RWPE2 (cell line): ENCODE data around the gene CCDC149.
A peak's percentile ranks its signal among the peaks of the same experiment; 100 is the strongest.

Experiments
- ATAC-seq: fragments of 200-7000 bp; cut with Tn5 transposase; 3 replicates; pipeline ENCODE4 v1.9.1; 2021; ENCODE audit warnings: low read depth
- DNase-seq: peaks from one replicate; pipeline ENCODE4 v3.0.0-alpha.2; 2020; ENCODE audit warnings: low spot score
- H3K27ac ChIP-seq: fragments of 450-650 bp; 2 replicates; pipeline ENCODE4 v1.5.1; 2017; ENCODE audit warnings: mild to moderate bottlenecking; ENCODE audit not compliant: poor library complexity, severe bottlenecking
- H3K27me3 ChIP-seq: fragments of 250-450 bp; sonication (Bioruptor Pico); 2 replicates; pipeline ENCODE4 v1.5.1; 2021; ENCODE audit warnings: mild to moderate bottlenecking, moderate library complexity; ENCODE audit not compliant: insufficient read depth, poor library complexity, severe bottlenecking
- H3K36me3 ChIP-seq: fragments of 250-450 bp; sonication (Bioruptor Pico); 2 replicates; pipeline ENCODE4 v1.5.1; 2020; ENCODE audit warnings: low read depth, mild to moderate bottlenecking, moderate library complexity
- H3K4me1 ChIP-seq: fragments of 250-450 bp; sonication (Bioruptor Pico); 2 replicates; pipeline ENCODE4 v1.5.1; 2021; ENCODE audit warnings: mild to moderate bottlenecking, moderate library complexity; ENCODE audit not compliant: insufficient read depth, poor library complexity, severe bottlenecking
- H3K4me3 ChIP-seq: fragments of 250-450 bp; sonication (Bioruptor Pico); 2 replicates; pipeline ENCODE4 v1.5.1; 2021; ENCODE audit warnings: mild to moderate bottlenecking, moderate library complexity; ENCODE audit not compliant: severe bottlenecking
- H3K9me3 ChIP-seq: fragments of 250-450 bp; sonication (Bioruptor Pico); 2 replicates; pipeline ENCODE4 v1.5.1; 2021; ENCODE audit warnings: mild to moderate bottlenecking, moderate library complexity; ENCODE audit not compliant: severe bottlenecking
- CTCF ChIP-seq: fragments of 450-650 bp; IDR thresholded peaks from one replicate; pipeline ENCODE4 v1.5.1; 2017; ENCODE audit warnings: mild to moderate bottlenecking, moderate library complexity; ENCODE audit not compliant: poor library complexity, severe bottlenecking

Gene CCDC149

GRCh38 chr4:24795666-24796381, 117.0 kb downstream of the CCDC149 start:
- Histone ChIP-seq H3K27ac (no peak overlapping the region), H3K4me3 (no peak overlapping the region), H3K27me3 (no peaks in the 10 kb centered on the region), H3K9me3 (no peaks in the 10 kb centered on the region), H3K36me3 (no peaks in the 10 kb centered on the region), H3K4me1 (no peaks in the 10 kb centered on the region)
- ATAC-seq (no peak), DNase-seq (no peak)
- no peak for TF ChIP-seq CTCF

- DNase-seq, result no peak
- no peaks in the 10 kb centered on the region for H3K9me3 ChIP-seq
- H3K4me3 ChIP-seq, result no peak within 1 kb of the TSS
- no peak for TF ChIP-seq CTCF
- H3K36me3 ChIP-seq, result no peaks in the 10 kb centered on the region
- H3K27ac ChIP-seq, result no peak within 1 kb of the TSS
- peak; percentile 37; the same call in 2 of the 3 replicates for ATAC-seq
- H3K4me1 ChIP-seq, result no peaks in the 10 kb centered on the region
- no peaks in the 10 kb centered on the region for H3K27me3 ChIP-seq
Observed at GRCh38 chr4:24794916-24795665, 117.8 kb downstream of the CCDC149 start, which contains the start of gene SOD3. Gene SOD3, plus strand, starts transcription at chr4:24795573. Its CDS starts 3,949 bp downstream, at chr4:24799522.

GRCh38 chr4:24794480-24794879, 118.4 kb downstream of the CCDC149 start:
- no peak for ATAC-seq
- Histone ChIP-seq H3K27ac (no peak overlapping the region), H3K27me3 (no peaks in the 10 kb centered on the region), H3K36me3 (no peaks in the 10 kb centered on the region), H3K4me3 (no peak overlapping the region), H3K9me3 (no peaks in the 10 kb centered on the region), H3K4me1 (no peaks in the 10 kb centered on the region)
- no peak for DNase-seq
- no peak for TF ChIP-seq CTCF

- ATAC-seq, result no peak
- Histone ChIP-seq H3K27ac (no peak overlapping the region), H3K9me3 (no peaks in the 10 kb centered on the region), H3K4me3 (no peak overlapping the region), H3K27me3 (no peaks in the 10 kb centered on the region), H3K36me3 (no peaks in the 10 kb centered on the region), H3K4me1 (no peaks in the 10 kb centered on the region)
- no peak for TF ChIP-seq CTCF
- DNase-seq, result no peak
Observed at GRCh38 chr4:24794051-24794450, 118.8 kb downstream of the CCDC149 start.
